Pancreas (tissue), 10 donors: ENCODE data around the gene RNPS1. TPM values are rescaled to one million over a fixed set of nuclear protein-coding genes. Genes with fewer than 3 reads are reported as not detected.

Source experiments
- ATAC-seq, 4 donors: fragments of 200-7000 bp; cut with Tn5 transposase; one replicate each; pipeline versions ENCODE4 v1.8.0 to v1.9.1; 2020; ENCODE audit warnings: mild to moderate bottlenecking in 4 of 4, moderate library complexity in 4 of 4
- DNase-seq, 6 donors: peaks; one replicate each; pipeline ENCODE4 v3.0.0-alpha.2; 2020
- FAIRE-seq: peaks from 2 replicates; lab custom pipeline; 2012; peaks lifted over from hg19 to GRCh38; lab: Jason Lieb, UNC
- H3K27ac ChIP-seq, 4 donors: fragments of 200-600 bp; sonication (generic); 1 replicate in 3 of 4; 2 replicates in 1 of 4; pipeline versions ENCODE4 v1.5.0 to v1.8.0; 2020
- H3K27me3 ChIP-seq, 4 donors: fragments of 200-600 bp; one replicate each; pipeline ENCODE4 v1.8.0; 2021
- H3K36me3 ChIP-seq, 3 donors: fragments of 200-600 bp; sonication (generic) in 1 of 3; one replicate each; pipeline versions ENCODE4 v1.5.0 to v1.8.0; 2020 to 2021
- H3K4me1 ChIP-seq, 3 donors: fragments of 200-600 bp; one replicate each; pipeline ENCODE4 v1.8.0; 2021
- H3K4me3 ChIP-seq, 4 donors: fragments of 200-600 bp; sonication (generic) in 2 of 4; one replicate each; pipeline versions ENCODE4 v1.5.0 to v1.8.0; 2020 to 2021
- H3K9me3 ChIP-seq, 4 donors: fragments of 200-600 bp; one replicate each; pipeline ENCODE4 v1.8.0; 2021
- CTCF ChIP-seq, 4 donors: fragments of 200-600 bp; sonication (generic) in 3 of 4; IDR thresholded peaks; one replicate each; pipeline versions ENCODE4 v1.5.0 to v1.8.0; 2021; ENCODE audit warnings: antibody characterized with exemption in 4 of 4
- WGBS, 2 donors: extraction: QIAGEN DNeasy Blood & Tissue Kit; methylation state at CpG; one replicate each; pipeline ENCODE4 v1.1.7; 2013; 5-methylcytosine and 5-hydroxymethylcytosine counted together
- intact Hi-C, 3 donors: fragments of 100-400 bp; cut with DNase I; formaldehyde crosslinking; loops; one replicate each; pipeline versions ENCODE4 v1.11.1 to v1.14.2; 2022
- polyA plus RNA-seq, 2 donors: library from polyadenylated mRNA; stranded (reverse); fragments of 200-250 nt; gene quantifications; one replicate each; pipeline ENCODE4 v1.2.3, GENCODE V29; 2013
- total RNA-seq, 6 donors: library from RNA; stranded (reverse); fragmentation: NEBNext Ultra II Directional in 4 of 6; extraction: Animal tissue kit (Norgen Biotek cat#: 25700) in 4 of 6; gene quantifications; one replicate each; pipeline versions ENCODE4 v1.2.1 to v1.2.4, GENCODE V29; 2021 to 2023
- donor health status: healthy with polysubstance abuse.
- donor health status: DM: no; HTN: no; CAD: no; lungs with moderate emphysema.
- donor health status: DM: no; HTN: no; CAD: no.
- donor health status: control.
- donor health status: control.
- donor health status: Bipolar disorder and iron deficiency.
- donor health status: DM: yes; HTN: yes; CAD: no.
- donor health status: DM: no; HTN: no; CAD: no.
- donor health status: DM: no; HTN: no; CAD: no.
- donor health status: DM: yes; HTN: yes; CAD: no.

The RNPS1 gene
- total and polyA plus RNA-seq, 8 donors, result 36.0 to 103 (median 54.3) TPM

- WGBS, 2 donors, result 13 to 24% methylated on average over 28 to 40 of the region's 40 CpGs
- no peak for TF ChIP-seq CTCF (IDR thresholded peaks at IDR 0.05)
- Histone ChIP-seq H3K9me3 (no peaks in the 10 kb centered on the region), H3K4me1 (peaks cover 0 to 6% (median 0%) of the 10 kb centered on the region in 3 donors), H3K36me3 (peaks cover 4 to 28% (median 25%) of the 10 kb centered on the region in 3 donors), H3K27me3 (no peaks in the 10 kb centered on the region), H3K27ac (no peak overlapping the region), H3K4me3 (peak overlapping the region in 1 of 4 donors; percentile 25)
- intact Hi-C loops, result no loop called here
- FAIRE-seq (no peak), ATAC-seq (peak in 1 of 4 donors; percentile 2), DNase-seq (peak in 2 of 6 donors; percentile 40 to 82)
Observed at GRCh38 chr16:2237102-2237482, 30.8 kb downstream of the RNPS1 start.

GRCh38 chr16:2236337-2237101 lies 31.4 kb downstream of the RNPS1 start, which contains the start of gene DNASE1L2:
DNASE1L2 (plus strand) TSS chr16:2236444; CDS start chr16:2236817, 373 bp downstream.
- intact Hi-C loops, result no loop called here
- FAIRE-seq (no peak), DNase-seq (peak in 2 of 6 donors; percentile 53 to 81), ATAC-seq (peak; percentile 21 to 61 (median 30))
- no peak for TF ChIP-seq CTCF (IDR thresholded peaks at IDR 0.05)
- Histone ChIP-seq H3K36me3 (peaks cover 4 to 34% (median 25%) of the 10 kb centered on the region in 3 donors), H3K4me1 (peaks cover 0 to 6% (median 0%) of the 10 kb centered on the region in 3 donors), H3K4me3 (peak within 1 kb of the TSS in 1 of 4 donors; percentile 25), H3K27ac (no peak within 1 kb of the TSS), H3K9me3 (no peaks in the 10 kb centered on the region), H3K27me3 (no peaks in the 10 kb centered on the region)
- WGBS, 2 donors, result 19 to 20% methylated on average over 58 to 64 of the region's 64 CpGs

DNA sequence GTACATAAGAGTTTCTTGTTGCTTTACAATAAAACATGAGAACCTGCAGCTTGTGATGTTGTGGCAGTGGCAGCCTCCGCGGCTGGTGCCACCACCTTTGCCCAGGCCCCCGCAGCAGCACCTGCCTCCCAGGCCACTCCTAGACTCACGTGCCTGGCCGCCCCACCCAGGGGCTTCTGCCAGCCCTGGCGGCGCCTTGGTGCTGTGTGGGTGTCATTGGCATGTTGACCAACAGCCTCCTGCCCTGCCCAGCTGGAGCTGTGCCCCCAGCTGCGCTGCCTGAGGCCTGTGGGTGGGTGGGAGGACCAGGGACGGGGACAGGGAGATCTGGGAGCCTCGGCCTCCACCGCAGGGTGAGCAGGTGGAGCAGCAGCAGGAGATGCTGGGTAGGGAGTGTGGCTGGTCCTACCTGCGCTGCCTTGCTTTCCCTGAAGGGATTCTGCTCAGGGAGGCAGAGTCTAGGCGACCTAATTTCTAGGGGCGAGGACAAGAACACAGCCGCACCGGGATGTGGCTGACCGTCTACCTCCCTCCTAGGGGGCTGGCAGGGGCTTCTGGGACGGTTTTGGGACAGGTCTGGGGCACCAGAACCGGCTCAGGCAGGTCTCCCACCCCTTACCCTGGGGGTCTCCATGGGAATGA lies 32.1 kb downstream of the RNPS1 start:
- peaks cover 4 to 37% (median 25%) of the 10 kb centered on the region in 3 donors for H3K36me3 ChIP-seq
- WGBS, 2 donors, result 82 to 84% methylated on average over 19 of the region's 19 CpGs

DNA sequence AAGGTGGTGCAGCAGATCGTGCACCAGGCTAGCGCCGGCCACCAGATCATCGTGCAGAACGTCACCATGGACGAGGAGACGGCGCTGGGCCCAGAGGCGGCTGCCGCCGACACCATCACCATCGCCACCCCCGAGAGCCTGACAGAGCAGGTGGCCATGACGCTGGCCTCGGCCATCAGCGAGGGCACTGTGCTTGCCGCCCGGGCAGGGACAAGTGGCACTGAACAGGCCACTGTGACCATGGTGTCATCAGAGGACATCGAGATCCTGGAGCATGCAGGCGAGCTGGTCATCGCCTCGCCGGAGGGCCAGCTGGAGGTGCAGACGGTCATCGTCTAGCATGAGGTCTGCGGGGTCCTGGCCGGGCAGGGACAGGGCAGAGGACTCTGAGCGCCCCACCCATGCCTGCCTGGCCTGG lies 32.7 kb downstream of the RNPS1 start:
- intact Hi-C loops, result no loop called here
- no peaks in the 10 kb centered on the region for H3K27me3 ChIP-seq
- peaks cover 0 to 6% (median 0%) of the 10 kb centered on the region in 3 donors for H3K4me1 ChIP-seq
- H3K36me3 ChIP-seq, result peaks cover 4 to 37% (median 25%) of the 10 kb centered on the region in 3 donors
- no peak for TF ChIP-seq CTCF (IDR thresholded peaks at IDR 0.05)
- no peak overlapping the region for H3K4me3 ChIP-seq
- DNase-seq, result peak in 1 of 6 donors; percentile 75
- WGBS, 2 donors, result 92 to 95% methylated on average over 27 to 28 of the region's 28 CpGs
- FAIRE-seq, result no peak
- ATAC-seq, result no peak
- H3K27ac ChIP-seq, result no peak overlapping the region
- no peaks in the 10 kb centered on the region for H3K9me3 ChIP-seq

More for the DNA sequence above, 32.1 kb downstream of the RNPS1 start:
- TF ChIP-seq CTCF (IDR thresholded peaks at IDR 0.05), result no peak
- no peaks in the 10 kb centered on the region for H3K9me3 ChIP-seq
- FAIRE-seq, result no peak
- no peak overlapping the region for H3K27ac ChIP-seq
- peak in 2 of 6 donors; percentile 38 to 68 for DNase-seq
- intact Hi-C loops, result no loop called here
- peaks cover 0 to 6% (median 0%) of the 10 kb centered on the region in 3 donors for H3K4me1 ChIP-seq
- no peak overlapping the region for H3K4me3 ChIP-seq
- H3K27me3 ChIP-seq, result no peaks in the 10 kb centered on the region
- ATAC-seq, result no peak
